Large intestine (tissue), 3 donors: ENCODE measurements around the gene PLK2. TPM values are rescaled to one million over a fixed set of nuclear protein-coding genes. Genes with fewer than 3 reads are reported as not detected.

Experiments
- DNase-seq, 2 donors: peaks; one replicate each; pipeline versions ENCODE4 v3.0.0 to v3.0.0-alpha.2; 2013
- H3K27ac ChIP-seq: one replicate; pipeline ENCODE4 v1.5.1; 2013; ENCODE audit warnings: low read length
- H3K27me3 ChIP-seq: 2 replicates; pipeline ENCODE4 v1.6.1; 2013; ENCODE audit warnings: low read length; ENCODE audit not compliant: control insufficient read depth, insufficient read depth
- H3K36me3 ChIP-seq: 2 replicates; pipeline ENCODE4 v1.6.1; 2013; ENCODE audit warnings: low read length; ENCODE audit not compliant: control insufficient read depth, insufficient read depth
- H3K4me1 ChIP-seq: one replicate; pipeline ENCODE4 v1.6.1; 2013; ENCODE audit warnings: low read length; ENCODE audit not compliant: control insufficient read depth, insufficient read depth
- H3K4me3 ChIP-seq: one replicate; pipeline ENCODE4 v1.5.1; 2013; ENCODE audit warnings: low read length
- H3K9me3 ChIP-seq: one replicate; pipeline ENCODE4 v1.6.1; 2013; ENCODE audit warnings: mild to moderate bottlenecking, low read depth, low read length, moderate library complexity; ENCODE audit not compliant: control insufficient read depth
- WGBS: methylation state at CpG from one replicate; pipeline ENCODE4 v1.1.5; 2013; ENCODE audit warnings: low lambda C conversion rate; ENCODE audit not compliant: insufficient coverage; 5-methylcytosine and 5-hydroxymethylcytosine counted together
- polyA plus RNA-seq: library from polyadenylated mRNA; unstranded; fragments of 120-200 nt; gene quantifications from one replicate; pipeline ENCODE4 v1.2.1, GENCODE V29; 2013

PLK2 gene
- polyA plus RNA-seq, 1 donor, result 44.5 TPM

- Histone ChIP-seq H3K36me3 (no peaks in the 10 kb centered on the region), H3K27me3 (peaks cover 6% of the 10 kb centered on the region), H3K27ac (no peak overlapping the region), H3K9me3 (no peaks in the 10 kb centered on the region), H3K4me3 (no peak overlapping the region), H3K4me1 (no peaks in the 10 kb centered on the region)
- no peak for DNase-seq
- WGBS, result no CpG with 5 or more reads among the region's 6 CpGs
Measured at GRCh38 chr5:58481828-58482227, 21.9 kb upstream of the PLK2 start.

GRCh38 chr5:58481066-58481676 is 21.3 kb upstream of the PLK2 start:
- no peak for DNase-seq
- H3K27ac ChIP-seq, result no peak overlapping the region
- no peaks in the 10 kb centered on the region for H3K4me1 ChIP-seq
- H3K4me3 ChIP-seq, result no peak overlapping the region
- no peaks in the 10 kb centered on the region for H3K9me3 ChIP-seq
- peaks cover 6% of the 10 kb centered on the region for H3K27me3 ChIP-seq
- no peaks in the 10 kb centered on the region for H3K36me3 ChIP-seq

GRCh38 chr5:58477760-58478376 is 18.0 kb upstream of the PLK2 start:
- Histone ChIP-seq H3K27ac (no peak overlapping the region), H3K27me3 (no peaks in the 10 kb centered on the region), H3K4me3 (no peak overlapping the region), H3K4me1 (no peaks in the 10 kb centered on the region), H3K36me3 (no peaks in the 10 kb centered on the region), H3K9me3 (no peaks in the 10 kb centered on the region)
- WGBS, result 40% methylated on average over 1 of the region's 1 CpG
- DNase-seq, result no peak

- WGBS, result no CpG with 5 or more reads among the region's 3 CpGs
- no peaks in the 10 kb centered on the region for H3K27me3 ChIP-seq
- H3K4me3 ChIP-seq, result no peak overlapping the region
- H3K36me3 ChIP-seq, result no peaks in the 10 kb centered on the region
- H3K27ac ChIP-seq, result no peak overlapping the region
- no peaks in the 10 kb centered on the region for H3K9me3 ChIP-seq
- no peak for DNase-seq
- H3K4me1 ChIP-seq, result no peaks in the 10 kb centered on the region
Measured at GRCh38 chr5:58475404-58475803, 15.5 kb upstream of the PLK2 start.

GRCh38 chr5:58469896-58470295 is 10.0 kb upstream of the PLK2 start:
- DNase-seq, result no peak
- Histone ChIP-seq H3K4me1 (no peaks in the 10 kb centered on the region), H3K36me3 (no peaks in the 10 kb centered on the region), H3K4me3 (no peak overlapping the region), H3K27me3 (no peaks in the 10 kb centered on the region), H3K27ac (no peak overlapping the region), H3K9me3 (no peaks in the 10 kb centered on the region)
- WGBS, result 83% methylated on average over 1 of the region's 2 CpGs

GRCh38 chr5:58466939-58467338 is 7.1 kb upstream of the PLK2 start:
- no peaks in the 10 kb centered on the region for H3K27me3 ChIP-seq
- H3K9me3 ChIP-seq, result no peaks in the 10 kb centered on the region
- peaks cover under 1% of the 10 kb centered on the region for H3K4me1 ChIP-seq
- peak; percentile 2 to 22 for DNase-seq
- H3K27ac ChIP-seq, result no peak overlapping the region
- WGBS, result 40% methylated on average over 1 of the region's 4 CpGs
- H3K36me3 ChIP-seq, result no peaks in the 10 kb centered on the region
- no peak overlapping the region for H3K4me3 ChIP-seq

- peak overlapping the region; percentile 8 for H3K27ac ChIP-seq
- no peak overlapping the region for H3K4me3 ChIP-seq
- peaks cover 7% of the 10 kb centered on the region for H3K4me1 ChIP-seq
- H3K27me3 ChIP-seq, result peaks cover 7% of the 10 kb centered on the region
- WGBS, result 0% methylated on average over 1 of the region's 4 CpGs
- peaks cover 4% of the 10 kb centered on the region for H3K9me3 ChIP-seq
- peak; percentile 24 to 61 for DNase-seq
- H3K36me3 ChIP-seq, result no peaks in the 10 kb centered on the region
Measured at GRCh38 chr5:58462623-58463230, 2.8 kb upstream of the PLK2 start.

GRCh38 chr5:58462154-58462553 is 2.3 kb upstream of the PLK2 start:
- H3K36me3 ChIP-seq, result no peaks in the 10 kb centered on the region
- H3K4me3 ChIP-seq, result no peak overlapping the region
- no CpG with 5 or more reads among the region's 3 CpGs for WGBS
- peaks cover 7% of the 10 kb centered on the region for H3K4me1 ChIP-seq
- peak overlapping the region; percentile 8 for H3K27ac ChIP-seq
- DNase-seq, result peak; percentile 87 to 95
- H3K27me3 ChIP-seq, result peaks cover 7% of the 10 kb centered on the region
- peaks cover 4% of the 10 kb centered on the region for H3K9me3 ChIP-seq

GRCh38 chr5:58460732-58461286 is 923 bp upstream of the PLK2 start:
- WGBS, result 52% methylated on average over 3 of the region's 30 CpGs

GRCh38 chr5:58459146-58460001 is 512 bp downstream of the PLK2 start:
- Histone ChIP-seq H3K36me3 (peaks cover 11% of the 10 kb centered on the region), H3K9me3 (peaks cover 4% of the 10 kb centered on the region), H3K4me1 (peaks cover 7% of the 10 kb centered on the region), H3K4me3 (peak overlapping the region; percentile 84), H3K27me3 (peaks cover 7% of the 10 kb centered on the region), H3K27ac (peak overlapping the region; percentile 81)
- WGBS, result 0% methylated on average over 2 of the region's 57 CpGs
- DNase-seq, result peak; percentile 5 to 59

More at GRCh38 chr5:58460732-58461286, 923 bp upstream of the PLK2 start:
- Histone ChIP-seq H3K27ac (peak overlapping the region; percentile 81), H3K4me3 (peak overlapping the region; percentile 84), H3K9me3 (peaks cover 4% of the 10 kb centered on the region), H3K27me3 (peaks cover 7% of the 10 kb centered on the region), H3K36me3 (no peaks in the 10 kb centered on the region), H3K4me1 (peaks cover 7% of the 10 kb centered on the region)
- peak; percentile 85 to 88 for DNase-seq
